NCI-H345 (cell line): Measurements from ENCODE around the gene CAMK2B.

ENCODE experiments used
- DNase-seq: peaks from one replicate; lab custom pipeline; 2025; lab: John Stamatoyannopoulos, UW

CAMK2B gene

GRCh38 chr7:44329888-44330287, 4.5 kb upstream of the CAMK2B start:
- no peak for DNase-seq

GRCh38 chr7:44329081-44329480, 3.7 kb upstream of the CAMK2B start:
- no peak for DNase-seq

- no peak for DNase-seq
These were observed 2.6 kb upstream of the CAMK2B start for GRCh38 chr7:44327981-44328380.

- DNase-seq: no peak
These were observed 1.1 kb upstream of the CAMK2B start for GRCh38 chr7:44326261-44327125.

GRCh38 chr7:44325811-44326241, 432 bp upstream of the CAMK2B start:
- peak; percentile 27 for DNase-seq

- no peak for DNase-seq
These were observed 753 bp downstream of the CAMK2B start for GRCh38 chr7:44324481-44325200.

- no peak for DNase-seq
These were observed 1.3 kb downstream of the CAMK2B start for GRCh38 chr7:44324204-44324480.

- no peak for DNase-seq
These were observed 1.8 kb downstream of the CAMK2B start for GRCh38 chr7:44323381-44324203.

- DNase-seq: no peak
These were observed 2.6 kb downstream of the CAMK2B start for GRCh38 chr7:44322631-44323363.

GRCh38 chr7:44321796-44322195, 3.6 kb downstream of the CAMK2B start:
- no peak for DNase-seq

- no peak for DNase-seq
These were observed 4.5 kb downstream of the CAMK2B start for GRCh38 chr7:44320794-44321371.

GRCh38 chr7:44320141-44320540, 5.3 kb downstream of the CAMK2B start:
- no peak for DNase-seq

GRCh38 chr7:44318332-44318731, 7.1 kb downstream of the CAMK2B start:
- DNase-seq: no peak

- DNase-seq: no peak
These were observed 10.0 kb downstream of the CAMK2B start for GRCh38 chr7:44315301-44315903.

GRCh38 chr7:44313621-44314031, 11.8 kb downstream of the CAMK2B start:
- DNase-seq: no peak

GRCh38 chr7:44313016-44313415, 12.4 kb downstream of the CAMK2B start:
- DNase-seq: no peak

- DNase-seq: no peak
These were observed 13.6 kb downstream of the CAMK2B start for GRCh38 chr7:44311561-44312495.

- DNase-seq: no peak
These were observed 15.1 kb downstream of the CAMK2B start for GRCh38 chr7:44310221-44310848.

- DNase-seq: no peak
These were observed 15.9 kb downstream of the CAMK2B start for GRCh38 chr7:44309271-44310091.
